T-cell (primary cell): ENCODE measurements around the gene SFT2D1. TPM values are rescaled to one million over a fixed set of nuclear protein-coding genes. Genes with fewer than 3 reads are reported as not detected.
A peak's percentile ranks its signal among the peaks of the same experiment; 100 is the strongest.

Experiments used
- ATAC-seq, 4 experiments: fragments of 200-7000 bp in 3 of 4; fragments of 150-1000 bp in 1 of 4; cut with Tn5 transposase; replicated peaks in 1 of 4; 1 replicate in 3 of 4; 2 replicates in 1 of 4; pipeline ENCODE4 v1.10.0; 2021; ENCODE audit warnings: moderate library complexity in 3 of 4, mild to moderate bottlenecking in 2 of 4, moderate number of reproducible peaks in 1 of 4
- CTCF ChIA-PET, 2 donors: fragments of 300-600 bp; sonication (Branson Sonifier 250); formaldehyde crosslinking; loops; one replicate each; lab custom pipeline; 2022; ENCODE audit warnings: antibody characterized with exemption in 2 of 2; lab: Charles Lee
- POLR2A ChIA-PET, 2 donors: fragments of 300-600 bp; sonication (Branson Sonifier 250); formaldehyde crosslinking; loops; one replicate each; lab custom pipeline; 2022; ENCODE audit warnings: antibody characterized with exemption in 2 of 2; lab: Charles Lee
- DNase-seq, 35 experiments: peaks; one replicate each; pipeline versions ENCODE4 v3.0.0 to v3.0.0-alpha.2; 2013 to 2023
- H3K27ac ChIP-seq: one replicate; pipeline ENCODE4 v1.5.1; 2013; ENCODE audit warnings: low read length
- H3K27me3 ChIP-seq, 2 experiments: replicated peaks in 1 of 2; 1 replicate in 1 of 2; 2 replicates in 1 of 2; pipeline versions ENCODE4 v1.6.1 to v1.7.0; 2013; ENCODE audit warnings: low read length in 1 of 2, mixed read lengths in 1 of 2; ENCODE audit not compliant: control insufficient read depth in 2 of 2, insufficient read depth in 2 of 2; ENCODE audit errors: extremely low read depth in 1 of 2
- H3K36me3 ChIP-seq, 2 donors: 1 replicate in 1 of 2; 2 replicates in 1 of 2; pipeline versions ENCODE4 v1.6.1 to v1.7.0; 2013; ENCODE audit warnings: low read length in 1 of 2; ENCODE audit not compliant: control insufficient read depth in 2 of 2, insufficient read depth in 1 of 2; ENCODE audit errors: extremely low read depth in 1 of 2
- H3K4me1 ChIP-seq, 2 experiments: 1 replicate in 1 of 2; 2 replicates in 1 of 2; pipeline versions ENCODE4 v1.6.1 to v1.7.0; 2013; ENCODE audit warnings: low read length in 2 of 2, mixed read lengths in 1 of 2; ENCODE audit not compliant: insufficient read depth in 2 of 2, control insufficient read depth in 1 of 2; ENCODE audit errors: extremely low read depth in 1 of 2
- H3K4me3 ChIP-seq, 2 donors: 1 replicate in 1 of 2; 2 replicates in 1 of 2; pipeline versions ENCODE4 v1.5.1 to v1.7.0; 2013; ENCODE audit warnings: mild to moderate bottlenecking in 2 of 2, low read length in 1 of 2, moderate library complexity in 1 of 2; ENCODE audit not compliant: control insufficient read depth in 1 of 2; ENCODE audit errors: extremely low read depth in 1 of 2
- H3K9me3 ChIP-seq: 2 replicates; pipeline ENCODE4 v1.7.0; 2013
- H3K27ac Mint-ChIP-seq, 2 donors: one replicate each; pipeline ENCODE4 v1.8.0; 2020 to 2021; ENCODE audit warnings: mild to moderate bottlenecking in 2 of 2, mixed read lengths in 2 of 2
- H3K27me3 Mint-ChIP-seq, 2 donors: one replicate each; pipeline ENCODE4 v1.8.0; 2021 to 2022; ENCODE audit warnings: mixed read lengths in 2 of 2
- H3K36me3 Mint-ChIP-seq: one replicate; pipeline ENCODE4 v1.8.0; 2021; ENCODE audit warnings: mixed read lengths
- H3K4me1 Mint-ChIP-seq, 3 donors: one replicate each; pipeline ENCODE4 v1.8.0; 2020 to 2022; ENCODE audit warnings: mixed read lengths in 3 of 3, mild to moderate bottlenecking in 1 of 3
- H3K4me3 Mint-ChIP-seq, 3 donors: one replicate each; pipeline ENCODE4 v1.8.0; 2020 to 2022; ENCODE audit warnings: mild to moderate bottlenecking in 3 of 3, mixed read lengths in 3 of 3, moderate library complexity in 3 of 3
- H3K9me3 Mint-ChIP-seq, 3 donors: one replicate each; pipeline ENCODE4 v1.8.0; 2020 to 2022; ENCODE audit warnings: mixed read lengths in 3 of 3
- WGBS: methylation state at CpG from one replicate; pipeline ENCODE4 v1.1.5; 2013; ENCODE audit warnings: missing lambda C conversion rate; ENCODE audit not compliant: insufficient coverage; 5-methylcytosine and 5-hydroxymethylcytosine counted together
- total RNA-seq, 35 experiments: library from RNA in 6 of 35; stranded (reverse) in 6 of 35; fragments of 120-200 nt in 1 of 35; gene quantifications; one replicate each; pipeline versions ENCODE4 v1.2.1 to v1.2.4 and lab custom pipeline; 2013 to 2026

The SFT2D1 gene
- total RNA-seq, 5 donors from 2014 or later (not counting 1 experiment from before 2014, with no cell fraction given), result 13.8 to 32.0 (median 24.6) TPM

DNA sequence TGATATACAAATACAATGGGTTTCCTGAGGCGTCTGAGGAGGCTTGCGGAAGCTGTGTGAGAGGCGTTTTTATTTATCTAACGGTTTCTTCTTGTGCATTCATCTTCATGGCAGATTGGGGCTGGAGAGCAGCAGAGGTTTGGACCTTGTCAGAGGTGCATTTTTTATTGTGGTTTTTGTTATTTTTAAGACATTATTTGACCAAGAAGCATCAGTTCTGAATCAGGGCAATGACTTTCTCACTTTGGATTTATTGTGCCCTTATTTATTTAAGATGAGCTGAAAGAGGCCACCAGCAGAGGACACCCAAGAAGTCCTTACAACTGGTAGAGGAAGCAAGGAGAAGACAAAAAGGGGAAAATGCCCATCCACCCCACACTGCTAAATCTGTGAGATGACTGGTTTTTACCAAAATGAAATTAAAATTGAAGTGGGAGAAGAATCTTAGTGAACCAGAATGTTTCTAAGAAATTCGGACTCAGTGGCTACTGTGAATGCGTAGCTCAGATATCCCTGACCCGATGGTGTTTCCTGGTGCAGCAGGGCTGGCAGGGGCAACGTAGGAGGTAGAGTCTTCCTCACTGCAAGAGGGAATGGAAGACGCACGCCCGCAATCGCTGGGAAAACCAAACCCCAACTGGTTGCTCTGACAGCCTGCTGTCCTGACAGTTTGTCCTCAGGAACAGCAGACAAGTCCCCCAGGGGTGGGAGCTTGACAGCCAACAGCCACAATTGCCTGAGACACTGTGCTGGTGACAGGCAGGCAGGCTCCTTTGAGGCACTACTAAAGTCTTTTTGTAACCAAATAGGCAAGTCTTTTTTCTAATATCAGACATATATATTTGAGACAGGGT, 48.4 kb downstream of the SFT2D1 start:
- CTCF ChIA-PET, result interaction anchor here (0.5 to 1.0 kb wide), 4 partner anchors 17 to 87 kb away, joined by 3 to 4 read pairs (median 3); no protein-coding TSS in a partner anchor
- H3K27me3 Mint-ChIP-seq, result peaks cover 19 to 20% of the 10 kb centered on the region in 2 donors
- H3K27ac ChIP-seq, result no peak overlapping the region

DNA sequence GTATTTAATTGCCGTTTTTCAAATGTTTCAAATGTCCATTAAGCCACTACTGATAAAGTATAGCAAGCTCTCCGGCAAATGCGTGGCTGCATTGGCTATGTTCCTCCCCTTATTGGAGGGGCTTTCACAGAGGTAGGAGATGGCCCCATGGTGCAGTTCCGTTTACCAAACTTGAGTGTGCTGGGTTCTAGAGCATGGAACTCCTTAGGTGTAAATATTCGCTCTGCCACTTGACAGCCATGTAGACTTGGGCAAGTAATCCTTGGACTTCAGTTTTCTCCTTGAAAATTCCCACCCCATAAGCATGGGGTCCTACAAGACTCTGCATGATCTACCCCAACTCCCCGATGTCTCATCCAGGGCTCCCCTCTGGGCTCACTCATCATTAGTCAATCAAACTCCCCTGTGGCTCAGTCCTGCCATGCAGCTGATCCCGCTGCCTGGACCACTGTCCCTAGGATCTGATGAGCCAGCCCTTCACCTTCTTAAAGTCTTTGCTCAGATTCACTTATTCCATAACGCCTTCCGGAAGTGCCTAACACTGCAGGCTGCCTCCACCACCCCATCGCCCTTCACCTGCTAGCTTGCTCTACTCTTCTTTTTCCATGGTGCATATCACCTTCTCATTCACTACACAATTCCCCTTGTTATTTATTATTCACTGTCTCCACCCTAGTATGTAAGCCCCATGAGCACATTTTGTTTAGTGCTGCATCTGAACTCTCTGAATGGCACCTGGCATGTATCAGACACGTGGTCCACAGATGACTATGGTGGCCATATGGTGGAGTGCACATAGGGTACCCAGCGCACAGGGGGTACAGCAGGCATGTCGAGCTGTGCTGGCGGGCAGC, 52.9 kb downstream of the SFT2D1 start:
- no peak overlapping the region for H3K27ac ChIP-seq
- Mint-ChIP-seq H3K9me3 (no peaks in the 10 kb centered on the region), H3K27me3 (peaks cover 5 to 9% of the 10 kb centered on the region in 2 donors), H3K4me1 (peaks cover 0 to 4% (median 0%) of the 10 kb centered on the region in 3 donors), H3K36me3 (no peaks in the 10 kb centered on the region), H3K4me3 (no peak overlapping the region), H3K27ac (no peak overlapping the region)
- CTCF ChIA-PET, result no interaction called here
- no peak overlapping the region for H3K4me3 ChIP-seq
- no peaks in the 10 kb centered on the region for H3K9me3 ChIP-seq
- H3K27me3 ChIP-seq, result peaks cover 0 to 14% of the 10 kb centered on the region in 2 experiments
- H3K36me3 ChIP-seq, result no peaks in the 10 kb centered on the region
- WGBS, result 94% methylated on average over 9 of the region's 14 CpGs
- DNase-seq, result no peak
- ATAC-seq, result peak in 2 of 4 experiments; percentile 36 to 39
- no peaks in the 10 kb centered on the region for H3K4me1 ChIP-seq
- POLR2A ChIA-PET, result no interaction called here

More for the DNA sequence above, 48.4 kb downstream of the SFT2D1 start:
- Histone ChIP-seq H3K9me3 (no peaks in the 10 kb centered on the region), H3K4me3 (no peak overlapping the region), H3K27me3 (peaks cover 0 to 27% of the 10 kb centered on the region in 2 experiments), H3K4me1 (no peaks in the 10 kb centered on the region), H3K36me3 (no peaks in the 10 kb centered on the region)
- no peaks in the 10 kb centered on the region for H3K36me3 Mint-ChIP-seq
- DNase-seq (no peak), ATAC-seq (no peak)
- POLR2A ChIA-PET, result no interaction called here
- H3K4me1 Mint-ChIP-seq, result peaks cover 0 to 3% (median 0%) of the 10 kb centered on the region in 3 donors
- no peak overlapping the region for H3K27ac Mint-ChIP-seq
- whole genome bisulfite sequencing, result 85% methylated on average over 9 of the region's 12 CpGs
- H3K9me3 Mint-ChIP-seq, result no peaks in the 10 kb centered on the region
- H3K4me3 Mint-ChIP-seq, result no peak overlapping the region

DNA sequence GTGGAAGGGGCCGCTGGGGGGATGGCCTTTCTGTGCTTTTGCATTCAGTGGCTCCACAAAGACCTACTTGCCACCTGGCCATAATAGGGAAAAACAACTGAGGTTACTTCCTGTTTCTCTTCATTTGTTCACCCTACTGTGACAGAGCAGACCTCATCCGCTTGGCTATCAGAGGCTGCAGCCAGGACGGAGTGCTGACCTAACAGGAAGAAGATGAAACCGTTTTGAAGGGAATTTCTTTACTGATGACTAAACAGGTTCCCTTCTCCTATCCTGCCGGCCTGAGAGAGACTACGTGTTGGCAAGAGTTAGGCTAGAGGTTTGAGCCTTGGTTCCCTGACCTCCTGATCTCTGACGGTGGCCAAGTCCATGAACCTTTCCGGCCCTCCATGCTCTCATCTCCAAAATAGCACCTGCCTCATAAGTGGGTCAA, 55.5 kb downstream of the SFT2D1 start:
- no peaks in the 10 kb centered on the region for H3K9me3 Mint-ChIP-seq
- ChIA-PET CTCF (interaction anchor here in 1 of 2 donors (1.0 kb wide), 1 partner anchor 95 kb away, joined by 3 read pairs; no protein-coding TSS in a partner anchor), POLR2A (no interaction called here)
- WGBS, result 66% methylated on average over 5 of the region's 8 CpGs
- Histone ChIP-seq H3K9me3 (no peaks in the 10 kb centered on the region), H3K4me3 (no peak overlapping the region), H3K27ac (no peak overlapping the region), H3K36me3 (no peaks in the 10 kb centered on the region), H3K27me3 (peaks cover 0 to 22% of the 10 kb centered on the region in 2 experiments), H3K4me1 (no peaks in the 10 kb centered on the region)
- peaks cover 8 to 9% of the 10 kb centered on the region in 2 donors for H3K27me3 Mint-ChIP-seq
- DNase-seq (no peak), ATAC-seq (no peak)
- peaks cover 0 to 4% (median 0%) of the 10 kb centered on the region in 3 donors for H3K4me1 Mint-ChIP-seq
- no peaks in the 10 kb centered on the region for H3K36me3 Mint-ChIP-seq
- H3K4me3 Mint-ChIP-seq, result no peak overlapping the region
- H3K27ac Mint-ChIP-seq, result no peak overlapping the region

GRCh38 chr6:166285233-166285632, 57.1 kb downstream of the SFT2D1 start:
- Histone ChIP-seq H3K9me3 (no peaks in the 10 kb centered on the region), H3K27me3 (peaks cover 0 to 28% of the 10 kb centered on the region in 2 experiments), H3K36me3 (no peaks in the 10 kb centered on the region), H3K27ac (no peak overlapping the region), H3K4me3 (no peak overlapping the region), H3K4me1 (no peaks in the 10 kb centered on the region)
- no peaks in the 10 kb centered on the region for H3K36me3 Mint-ChIP-seq
- peaks cover 0 to 4% (median 0%) of the 10 kb centered on the region in 3 donors for H3K4me1 Mint-ChIP-seq
- CTCF ChIA-PET, result interaction anchor here in 1 of 2 donors (1.1 kb wide), 1 partner anchor 116 kb away, joined by 3 read pairs; no protein-coding TSS in a partner anchor
- H3K27me3 Mint-ChIP-seq, result peaks cover 6 to 9% of the 10 kb centered on the region in 2 donors
- DNase-seq, result no peak
- no peak overlapping the region for H3K4me3 Mint-ChIP-seq
- no peak for ATAC-seq
- 88% methylated on average over 5 of the region's 6 CpGs for WGBS
- POLR2A ChIA-PET, result interaction anchor here in 1 of 2 donors (0.6 kb wide), 1 partner anchor 1544 kb away, joined by 3 read pairs; no protein-coding TSS in a partner anchor
- no peak overlapping the region for H3K27ac Mint-ChIP-seq
- H3K9me3 Mint-ChIP-seq, result no peaks in the 10 kb centered on the region

DNA sequence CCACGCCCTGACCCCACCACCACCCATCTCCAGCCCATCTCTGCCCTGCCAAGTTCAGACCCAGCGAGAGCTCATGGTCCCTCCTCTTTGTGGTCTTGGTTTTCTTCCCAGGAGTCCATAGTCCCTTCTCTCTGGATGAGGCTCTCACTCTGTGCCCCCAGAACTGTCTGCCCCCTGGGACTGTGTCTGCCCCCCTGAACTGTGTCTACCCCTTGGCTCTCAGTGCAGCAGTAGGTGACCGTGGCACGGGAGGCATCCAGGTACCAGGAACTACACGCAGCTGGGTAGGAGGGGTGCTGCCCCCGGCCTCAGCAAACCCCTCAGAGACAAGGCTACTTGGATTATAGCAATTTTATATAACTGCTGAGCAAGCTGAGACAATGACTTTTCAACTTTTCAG, 57.7 kb downstream of the SFT2D1 start:
- Mint-ChIP-seq H3K27ac (no peak overlapping the region), H3K36me3 (no peaks in the 10 kb centered on the region), H3K4me1 (peaks cover 0 to 4% (median 0%) of the 10 kb centered on the region in 3 donors), H3K4me3 (no peak overlapping the region), H3K9me3 (no peaks in the 10 kb centered on the region), H3K27me3 (peaks cover 6 to 9% of the 10 kb centered on the region in 2 donors)
- Histone ChIP-seq H3K4me1 (no peaks in the 10 kb centered on the region), H3K27me3 (peaks cover 0 to 25% of the 10 kb centered on the region in 2 experiments), H3K9me3 (no peaks in the 10 kb centered on the region), H3K27ac (no peak overlapping the region), H3K36me3 (no peaks in the 10 kb centered on the region), H3K4me3 (no peak overlapping the region)
- no peak for DNase-seq
- POLR2A ChIA-PET, result no interaction called here
- 60% methylated on average over 3 of the region's 6 CpGs for WGBS
- CTCF ChIA-PET, result interaction anchor here in 1 of 2 donors (1.1 kb wide), 1 partner anchor 116 kb away, joined by 3 read pairs; no protein-coding TSS in a partner anchor
- no peak for ATAC-seq
